Astrocyte (in vitro differentiated cells and primary cell): ENCODE data around the gene APLP2.

ENCODE experiments used
- CTCF ChIP-seq: IDR thresholded peaks from 2 replicates; pipeline ENCODE4 v1.5.1; 2011; ENCODE audit warnings: low read depth, mild to moderate bottlenecking, inconsistent platforms, low read length, moderate library complexity; ENCODE audit not compliant: insufficient read depth
- EZH2 ChIP-seq: IDR thresholded peaks from 2 replicates; pipeline ENCODE4 v1.6.1; 2012; ENCODE audit warnings: mild to moderate bottlenecking, low read length, inconsistent platforms; ENCODE audit not compliant: insufficient read depth

GRCh38 chr11:130085671-130086290 is 16.1 kb downstream of the APLP2 start:
- TF ChIP-seq EZH2 (no peak), CTCF (no peak)
